B cell (primary cell): ENCODE data around the gene USB1. TPM values are rescaled to one million over a fixed set of nuclear protein-coding genes. Genes with fewer than 3 reads are reported as not detected.

Experiments
- ATAC-seq: fragments of 200-7000 bp; cut with Tn5 transposase; one replicate; pipeline ENCODE4 v1.10.0; 2021; ENCODE audit warnings: low read depth, mild to moderate bottlenecking, moderate number of reproducible peaks, moderate library complexity
- CTCF ChIA-PET: fragments of 350-600 bp; sonication (Branson Sonifier 250); formaldehyde crosslinking; loops from one replicate; lab custom pipeline; 2021; ENCODE audit warnings: antibody characterized with exemption, inconsistent platforms; lab: Charles Lee
- POLR2A ChIA-PET: fragments of 350-600 bp; sonication (Branson Sonifier 250); formaldehyde crosslinking; loops from one replicate; lab custom pipeline; 2021; ENCODE audit warnings: antibody characterized with exemption; lab: Charles Lee
- DNase-seq: peaks from one replicate; pipeline ENCODE4 v3.0.0; 2013
- H2AFZ ChIP-seq: 2 replicates; pipeline ENCODE4 v1.6.1; 2012; ENCODE audit warnings: mild to moderate bottlenecking, low read depth, low read length; ENCODE audit not compliant: insufficient read depth, poor library complexity, severe bottlenecking
- H3K27ac ChIP-seq, 2 donors: 1 replicate in 1 of 2; 2 replicates in 1 of 2; pipeline ENCODE4 v1.5.1; 2012 to 2013; ENCODE audit warnings: low read length in 2 of 2, mild to moderate bottlenecking in 2 of 2, moderate library complexity in 1 of 2
- H3K27me3 ChIP-seq, 4 experiments: fragments of 200-600 bp in 1 of 4; sonication (generic) in 1 of 4; replicated peaks in 1 of 4; 1 replicate in 2 of 4; 2 replicates in 2 of 4; pipeline versions ENCODE4 v1.6.1 to v1.7.0; 2013 to 2016; ENCODE audit warnings: low read length in 3 of 4, mild to moderate bottlenecking in 2 of 4, mixed read lengths in 1 of 4, moderate library complexity in 1 of 4; ENCODE audit not compliant: insufficient read depth in 4 of 4, control insufficient read depth in 3 of 4; ENCODE audit errors: control extremely low read depth in 1 of 4
- H3K36me3 ChIP-seq, 2 experiments: replicated peaks in 1 of 2; 1 replicate in 1 of 2; 2 replicates in 1 of 2; pipeline versions ENCODE4 v1.6.1 to v1.7.1; 2013; ENCODE audit warnings: low read length in 1 of 2; ENCODE audit not compliant: insufficient read depth in 2 of 2, control insufficient read depth in 1 of 2; ENCODE audit errors: control extremely low read depth in 1 of 2, extremely low read depth in 1 of 2
- H3K4me1 ChIP-seq, 2 donors: fragments of 200-600 bp in 1 of 2; sonication (generic) in 1 of 2; 1 replicate in 1 of 2; 2 replicates in 1 of 2; pipeline versions ENCODE4 v1.5.1 to v1.6.1; 2013 to 2017; ENCODE audit warnings: low read length in 2 of 2; ENCODE audit not compliant: control insufficient read depth in 2 of 2, insufficient read depth in 2 of 2
- H3K4me2 ChIP-seq: replicated peaks from 2 replicates; pipeline ENCODE3; 2012; ENCODE audit warnings: mild to moderate bottlenecking, low read depth, low read length; ENCODE audit not compliant: poor library complexity, severe bottlenecking
- H3K4me3 ChIP-seq, 5 experiments: fragments of 200-600 bp in 1 of 5; sonication (generic) in 1 of 5; 1 replicate in 3 of 5; 2 replicates in 2 of 5; pipeline versions ENCODE4 v1.5.1 to v1.7.0; 2011 to 2016; ENCODE audit warnings: low read length in 4 of 5, mild to moderate bottlenecking in 4 of 5, low read depth in 2 of 5, control low read depth in 1 of 5, moderate library complexity in 1 of 5; ENCODE audit not compliant: insufficient read depth in 1 of 5; ENCODE audit errors: control extremely low read depth in 1 of 5, extremely low read depth in 1 of 5
- H3K79me2 ChIP-seq: fragments of 200-600 bp; sonication (generic); one replicate; pipeline ENCODE4 v1.6.0; 2016; ENCODE audit warnings: low read length; ENCODE audit not compliant: control insufficient read depth, insufficient read depth
- H3K9ac ChIP-seq: fragments of 200-600 bp; sonication (generic); 2 replicates; pipeline ENCODE4 v1.6.1; 2017; ENCODE audit warnings: mild to moderate bottlenecking, low read length, moderate library complexity
- H3K9me3 ChIP-seq, 3 donors: one replicate each; pipeline versions ENCODE4 v1.6.1 to v1.7.1; 2013; ENCODE audit warnings: low read length in 2 of 3; ENCODE audit not compliant: control insufficient read depth in 2 of 3, insufficient read depth in 1 of 3; ENCODE audit errors: control extremely low read depth in 1 of 3
- H4K20me1 ChIP-seq: 2 replicates; pipeline ENCODE4 v1.6.0; 2012; ENCODE audit warnings: mild to moderate bottlenecking, low read length; ENCODE audit not compliant: insufficient read depth, control insufficient read depth, poor library complexity, severe bottlenecking
- H3K27ac Mint-ChIP-seq: one replicate; pipeline ENCODE4 v1.8.0; 2021; ENCODE audit warnings: mixed read lengths
- H3K27me3 Mint-ChIP-seq: one replicate; pipeline ENCODE4 v1.8.0; 2021; ENCODE audit warnings: mixed read lengths
- H3K4me1 Mint-ChIP-seq: one replicate; pipeline ENCODE4 v1.8.0; 2021; ENCODE audit warnings: mixed read lengths
- H3K4me3 Mint-ChIP-seq: one replicate; pipeline ENCODE4 v1.8.0; 2021; ENCODE audit warnings: mixed read lengths
- H3K9me3 Mint-ChIP-seq: one replicate; pipeline ENCODE4 v1.8.0; 2022; ENCODE audit warnings: mixed read lengths; ENCODE audit not compliant: insufficient read depth
- EZH2 ChIP-seq: IDR thresholded peaks from 2 replicates; pipeline ENCODE4 v1.6.1; 2012; ENCODE audit warnings: borderline replicate concordance, low read depth, mild to moderate bottlenecking, moderate library complexity, low read length; ENCODE audit not compliant: insufficient read depth, poor library complexity, severe bottlenecking
- WGBS: methylation state at CpG from one replicate; pipeline ENCODE4 v1.1.5; 2013; ENCODE audit warnings: missing lambda C conversion rate; ENCODE audit not compliant: insufficient coverage; 5-methylcytosine and 5-hydroxymethylcytosine counted together
- intact Hi-C: fragments of 100-400 bp; cut with micrococcal nuclease; formaldehyde crosslinking; loops from one replicate; pipeline ENCODE4 v1.10.0; 2022
- polyA plus RNA-seq: library from polyadenylated mRNA; depleted of rRNA; stranded (reverse); fragments of >200 nt; gene quantifications from 2 replicates; pipeline ENCODE4 v1.2.3, GENCODE V29; 2012
- total RNA-seq, 2 donors: library from RNA; stranded (reverse); fragments of 120-200 nt in 1 of 2; gene quantifications; 1 replicate in 1 of 2; 2 replicates in 1 of 2; pipeline versions ENCODE4 v1.2.3 to v1.2.4, GENCODE V29; 2013 to 2022
- TF ChIP-seq, protein P1 (sequence below): fragments of 200-600 bp; IDR thresholded peaks from one replicate; pipeline ENCODE4 v1.8.0; 2022; ENCODE audit warnings: antibody characterized with exemption, mild to moderate bottlenecking

Gene USB1
- total and polyA plus RNA-seq, 2 donors (not counting 1 experiment from before 2014, with no cell fraction given): 32.8 to 37.0 TPM

DNA sequence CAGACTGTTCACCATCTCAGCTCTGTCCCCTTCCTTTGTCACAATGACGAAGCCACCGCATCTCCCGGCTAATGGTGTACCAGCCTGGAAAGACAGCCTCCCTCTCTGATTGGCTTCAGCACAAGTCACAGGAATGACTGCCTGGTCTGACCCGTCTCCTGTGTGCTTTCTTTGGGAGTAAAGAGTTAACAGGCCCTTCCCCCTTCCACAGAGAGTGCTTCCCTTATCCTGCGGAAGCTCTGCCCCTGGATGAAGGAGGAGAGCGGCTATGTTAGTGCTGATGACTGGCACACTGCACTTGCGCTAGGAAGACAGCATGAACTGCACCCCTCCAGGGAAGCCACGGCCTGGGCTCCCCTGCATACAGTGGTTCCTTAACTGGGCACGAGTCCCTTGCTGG, 11.3 kb downstream of the USB1 start:
- Histone ChIP-seq H3K9ac (no peak overlapping the region), H3K4me2 (no peak overlapping the region), H3K4me3 (no peak overlapping the region), H2AFZ (no peak overlapping the region), H3K9me3 (no peaks in the 10 kb centered on the region), H3K79me2 (no peaks in the 10 kb centered on the region), H4K20me1 (no peaks in the 10 kb centered on the region), H3K27ac (no peak overlapping the region), H3K27me3 (no peaks in the 10 kb centered on the region), H3K4me1 (no peaks in the 10 kb centered on the region), H3K36me3 (peaks cover 2 to 29% of the 10 kb centered on the region in 2 experiments)
- ChIA-PET POLR2A (no interaction called here), CTCF (no interaction called here)
- WGBS: 97% methylated on average over 5 of the region's 9 CpGs
- intact Hi-C loops: no loop called here
- H3K27ac Mint-ChIP-seq: no peak overlapping the region
- H3K9me3 Mint-ChIP-seq: no peaks in the 10 kb centered on the region
- no peaks in the 10 kb centered on the region for H3K4me1 Mint-ChIP-seq
- H3K27me3 Mint-ChIP-seq: no peaks in the 10 kb centered on the region
- ATAC-seq: no peak
- TF ChIP-seq, protein P1, sequence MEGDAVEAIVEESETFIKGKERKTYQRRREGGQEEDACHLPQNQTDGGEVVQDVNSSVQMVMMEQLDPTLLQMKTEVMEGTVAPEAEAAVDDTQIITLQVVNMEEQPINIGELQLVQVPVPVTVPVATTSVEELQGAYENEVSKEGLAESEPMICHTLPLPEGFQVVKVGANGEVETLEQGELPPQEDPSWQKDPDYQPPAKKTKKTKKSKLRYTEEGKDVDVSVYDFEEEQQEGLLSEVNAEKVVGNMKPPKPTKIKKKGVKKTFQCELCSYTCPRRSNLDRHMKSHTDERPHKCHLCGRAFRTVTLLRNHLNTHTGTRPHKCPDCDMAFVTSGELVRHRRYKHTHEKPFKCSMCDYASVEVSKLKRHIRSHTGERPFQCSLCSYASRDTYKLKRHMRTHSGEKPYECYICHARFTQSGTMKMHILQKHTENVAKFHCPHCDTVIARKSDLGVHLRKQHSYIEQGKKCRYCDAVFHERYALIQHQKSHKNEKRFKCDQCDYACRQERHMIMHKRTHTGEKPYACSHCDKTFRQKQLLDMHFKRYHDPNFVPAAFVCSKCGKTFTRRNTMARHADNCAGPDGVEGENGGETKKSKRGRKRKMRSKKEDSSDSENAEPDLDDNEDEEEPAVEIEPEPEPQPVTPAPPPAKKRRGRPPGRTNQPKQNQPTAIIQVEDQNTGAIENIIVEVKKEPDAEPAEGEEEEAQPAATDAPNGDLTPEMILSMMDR: no peak
- no peak for TF ChIP-seq EZH2
- DNase-seq: no peak
- H3K4me3 Mint-ChIP-seq: no peak overlapping the region

GRCh38 chr16:58013201-58013956, 12.2 kb downstream of the USB1 start:
- no peak overlapping the region for H3K27ac ChIP-seq
- no peak overlapping the region for H2AFZ ChIP-seq
- H4K20me1 ChIP-seq: no peaks in the 10 kb centered on the region
- H3K4me1 Mint-ChIP-seq: no peaks in the 10 kb centered on the region
- no peaks in the 10 kb centered on the region for H3K9me3 ChIP-seq
- no peak overlapping the region for H3K4me3 Mint-ChIP-seq
- H3K36me3 ChIP-seq: peaks cover 2 to 30% of the 10 kb centered on the region in 2 experiments
- DNase-seq: no peak
- no peaks in the 10 kb centered on the region for H3K27me3 ChIP-seq
- no peak for ATAC-seq
- no peaks in the 10 kb centered on the region for H3K4me1 ChIP-seq
- no peaks in the 10 kb centered on the region for H3K79me2 ChIP-seq
- no peak overlapping the region for H3K27ac Mint-ChIP-seq
- H3K4me2 ChIP-seq: no peak overlapping the region
- no peak overlapping the region for H3K4me3 ChIP-seq
- intact Hi-C loops: no loop called here
- H3K9me3 Mint-ChIP-seq: no peaks in the 10 kb centered on the region
- ChIA-PET CTCF (no interaction called here), POLR2A (no interaction called here)
- WGBS: 96% methylated on average over 4 of the region's 9 CpGs
- no peak overlapping the region for H3K9ac ChIP-seq
- H3K27me3 Mint-ChIP-seq: no peaks in the 10 kb centered on the region
- TF ChIP-seq, protein P1: no peak
- TF ChIP-seq EZH2: no peak
